Measurements from ENCODE around the gene DYNC1H1.

DYNC1H1 gene

GRCh38 chr14:102037686-102038085 lies 73.3 kb downstream of the DYNC1H1 start:
- no peak for DNase-seq (ENCODE audit: low spot score)

GRCh38 chr14:102039157-102039556 lies 74.8 kb downstream of the DYNC1H1 start:
- no peak for DNase-seq (ENCODE audit: low spot score)

- no peak for DNase-seq (ENCODE audit: low spot score)
Observed at GRCh38 chr14:102040153-102040552, 75.8 kb downstream of the DYNC1H1 start.

- no peak for DNase-seq (ENCODE audit: low spot score)
Observed at GRCh38 chr14:102042699-102043098, 78.3 kb downstream of the DYNC1H1 start.

- no peak for DNase-seq (ENCODE audit: low spot score)
Observed at GRCh38 chr14:102043251-102044025, 79.1 kb downstream of the DYNC1H1 start.

- DNase-seq (ENCODE audit: low spot score): no peak
Observed at GRCh38 chr14:102044566-102044965, 80.2 kb downstream of the DYNC1H1 start.

- DNase-seq (ENCODE audit: low spot score): no peak
Observed at GRCh38 chr14:102046337-102047278, 82.2 kb downstream of the DYNC1H1 start.

- DNase-seq (ENCODE audit: low spot score): no peak
Observed at GRCh38 chr14:102047808-102048540, 83.6 kb downstream of the DYNC1H1 start.

- DNase-seq (ENCODE audit: low spot score): no peak
Observed at GRCh38 chr14:102049258-102050025, 85.1 kb downstream of the DYNC1H1 start.

- DNase-seq (ENCODE audit: low spot score): no peak
Observed at GRCh38 chr14:102050026-102050405, 85.6 kb downstream of the DYNC1H1 start.

GRCh38 chr14:102050625-102051024 lies 86.3 kb downstream of the DYNC1H1 start:
- DNase-seq (ENCODE audit: low spot score): no peak

- DNase-seq (ENCODE audit: low spot score): no peak
Observed at GRCh38 chr14:102052522-102052921, 88.1 kb downstream of the DYNC1H1 start.

- no peak for DNase-seq (ENCODE audit: low spot score)
Observed at GRCh38 chr14:102055181-102055901, 91.0 kb downstream of the DYNC1H1 start.

GRCh38 chr14:102056694-102057442 lies 92.5 kb downstream of the DYNC1H1 start:
- DNase-seq (ENCODE audit: low spot score): no peak

- DNase-seq (ENCODE audit: low spot score): peak; percentile 27
Observed at GRCh38 chr14:102057480-102058114, 93.2 kb downstream of the DYNC1H1 start.

- no peak for DNase-seq (ENCODE audit: low spot score)
Observed at GRCh38 chr14:102058146-102058545, 93.8 kb downstream of the DYNC1H1 start.

- no peak for DNase-seq (ENCODE audit: low spot score)
Observed at GRCh38 chr14:102058961-102059360, 94.6 kb downstream of the DYNC1H1 start.

GRCh38 chr14:102063109-102063807 lies 98.9 kb downstream of the DYNC1H1 start:
- peak; percentile 80 for DNase-seq (ENCODE audit: low spot score)

All from CD4-positive, alpha-beta T cell treated with Interleukin-2 at 100 ng/mL for 4 hours (primary cell).